ENCODE measurements around the gene PAQR7.

Gene PAQR7

GRCh38 chr1:25907601-25908000, 32.1 kb upstream of the PAQR7 start:
- TF ChIP-seq ZFX (IDR thresholded peaks at IDR 0.05) = no peak
- TF ChIP-seq CTCF (conservative IDR thresholded peaks at IDR 0.05) = no peak
- no peak overlapping the region for H3K27ac ChIP-seq

GRCh38 chr1:25906644-25907300, 31.3 kb upstream of the PAQR7 start:
- TF ChIP-seq CTCF (conservative IDR thresholded peaks at IDR 0.05) = no peak
- no peak for TF ChIP-seq ZFX (IDR thresholded peaks at IDR 0.05)
- H3K27ac ChIP-seq = peak overlapping the region; percentile 82

- TF ChIP-seq ZFX (IDR thresholded peaks at IDR 0.05) = no peak
- no peak for TF ChIP-seq CTCF (conservative IDR thresholded peaks at IDR 0.05)
- H3K27ac ChIP-seq = peak within 1 kb of the TSS; percentile 82
These were observed 30.5 kb upstream of the PAQR7 start, which contains the start of gene STMN1 for GRCh38 chr1:25905680-25906643. TSS of gene STMN1 (minus strand) at chr1:25906419. CDS start at chr1:25904676, 1,743 bp downstream.

GRCh38 chr1:25904943-25905679, 29.6 kb upstream of the PAQR7 start:
- TF ChIP-seq ZFX (IDR thresholded peaks at IDR 0.05) = no peak
- no peak; the same call in 1 of the 2 replicates for TF ChIP-seq CTCF (conservative IDR thresholded peaks at IDR 0.05)
- H3K27ac ChIP-seq = peak overlapping the region; percentile 82

GRCh38 chr1:25903986-25904385, 28.5 kb upstream of the PAQR7 start:
- TF ChIP-seq ZFX (IDR thresholded peaks at IDR 0.05) (no peak), CTCF (conservative IDR thresholded peaks at IDR 0.05) (no peak)
- no peak overlapping the region for H3K27ac ChIP-seq

- TF ChIP-seq ZFX (IDR thresholded peaks at IDR 0.05) (no peak), CTCF (conservative IDR thresholded peaks at IDR 0.05) (no peak)
- H3K27ac ChIP-seq = no peak overlapping the region
These were observed 27.0 kb upstream of the PAQR7 start for GRCh38 chr1:25902462-25902861.
